Panc1 (cell line): ENCODE results near the gene CADM4. TPM values are rescaled to one million over a fixed set of nuclear protein-coding genes. Genes with fewer than 3 reads are reported as not detected.

Source experiments
- ATAC-seq: fragments of 200-7000 bp; cut with Tn5 transposase; 2 replicates; pipeline ENCODE4 v1.9.1; 2020; ENCODE audit warnings: mild to moderate bottlenecking, moderate library complexity
- BruUV-seq: library from RNA; stranded (reverse); fragments of 400-500 nt; replicated peaks from 2 replicates; lab custom pipeline; 2021; lab: Mats Ljungman, UMichigan
- CTCF ChIA-PET: fragments of 300-600 bp; sonication (Branson Sonifier 250); formaldehyde crosslinking; loops from one replicate; lab custom pipeline; 2022; ENCODE audit warnings: antibody characterized with exemption; lab: Charles Lee
- POLR2A ChIA-PET: fragments of 300-600 bp; sonication (Branson Sonifier 250); formaldehyde crosslinking; loops from one replicate; lab custom pipeline; 2022; ENCODE audit warnings: antibody characterized with exemption; lab: Charles Lee
- DNase-seq: peaks from one replicate; pipeline ENCODE4 v3.0.0-alpha.2; 2010; ENCODE audit warnings: low read depth, low spot score
- H3K27ac ChIP-seq: 2 replicates; pipeline ENCODE4 v1.5.1; 2011; ENCODE audit warnings: mild to moderate bottlenecking, low read length, inconsistent platforms
- H3K27me3 ChIP-seq: fragments of 200-500 bp; sonication (Bioruptor generic); 2 replicates; pipeline ENCODE4 v1.6.0; 2014; ENCODE audit warnings: low read length, inconsistent platforms; ENCODE audit not compliant: control insufficient read depth, insufficient read depth
- H3K36me3 ChIP-seq: fragments of 200-500 bp; sonication (Bioruptor generic); 2 replicates; pipeline ENCODE4 v1.5.1; 2014; ENCODE audit warnings: inconsistent platforms, mild to moderate bottlenecking, low read length, moderate library complexity; ENCODE audit not compliant: control insufficient read depth, insufficient read depth
- H3K4me1 ChIP-seq: 2 replicates; pipeline ENCODE4 v1.5.1; 2011; ENCODE audit warnings: inconsistent platforms, mild to moderate bottlenecking, low read length, moderate library complexity; ENCODE audit not compliant: control insufficient read depth, insufficient read depth
- H3K4me3 ChIP-seq, 2 experiments: 2 replicates each; pipeline ENCODE4 v1.5.1; 2011 to 2012; ENCODE audit warnings: low read depth in 2 of 2, low read length in 2 of 2, mild to moderate bottlenecking in 2 of 2, inconsistent platforms in 1 of 2, moderate library complexity in 1 of 2
- H3K9me3 ChIP-seq: fragments of 200-500 bp; sonication (Bioruptor generic); 2 replicates; pipeline ENCODE4 v1.5.1; 2014; ENCODE audit warnings: low read depth, mild to moderate bottlenecking, inconsistent platforms, low read length, moderate library complexity; ENCODE audit not compliant: control insufficient read depth, insufficient read depth
- POLR2AphosphoS5 ChIP-seq: IDR thresholded peaks from 2 replicates; pipeline ENCODE4 v1.6.1; 2012; ENCODE audit warnings: mild to moderate bottlenecking, low read depth, low read length, moderate library complexity
- SIN3A ChIP-seq: IDR thresholded peaks from 2 replicates; pipeline ENCODE4 v1.6.1; 2012; ENCODE audit warnings: low read depth, mild to moderate bottlenecking, low read length, moderate library complexity, borderline replicate concordance; ENCODE audit not compliant: insufficient read depth
- TCF7L2 ChIP-seq: IDR thresholded peaks from 2 replicates; pipeline ENCODE4 v1.6.1; 2011; ENCODE audit warnings: mild to moderate bottlenecking, low read depth, low read length, inconsistent platforms
- in situ Hi-C: cut with HindIII; loops from 2 replicates; pipeline ENCODE4 v1.10.0; 2016; ENCODE audit warnings: low sequenced_read_pairs, low pct_unique_long_range_greater_than_20kb
- intact Hi-C: fragments of 100-400 bp; cut with micrococcal nuclease; formaldehyde crosslinking; loops from one replicate; pipeline ENCODE4 v1.10.0; 2022; ENCODE audit not compliant: unreplicated experiment
- total RNA-seq: library from RNA; stranded (reverse); gene quantifications from one replicate; pipeline ENCODE4 v1.2.1, GENCODE V29; 2021; ENCODE audit not compliant: unreplicated experiment
- TF ChIP-seq, protein P1 (sequence below): fragments of 450-650 bp; IDR thresholded peaks from 2 replicates; pipeline ENCODE4 v1.5.1; 2017; ENCODE audit warnings: mild to moderate bottlenecking
- TF ChIP-seq, protein P2 (sequence below), 2 experiments: IDR thresholded peaks; 2 replicates each; pipeline ENCODE4 v1.6.1; 2011 to 2012; ENCODE audit warnings: low read depth in 2 of 2, control low read depth in 1 of 2, low read length in 1 of 2, mild to moderate bottlenecking in 1 of 2, moderate library complexity in 1 of 2; ENCODE audit not compliant: insufficient read depth in 1 of 2

CADM4 gene
- total RNA-seq, 1 experiment from 2014 or later, result 2.7 TPM

- POLR2A ChIA-PET, result interaction anchor here (0.6 to 0.8 kb wide), 2 partner anchors 57 to 97 kb away, joined by 8 to 16 read pairs; no protein-coding TSS in a partner anchor
- CTCF ChIA-PET, result interaction anchor here (0.5 to 1.2 kb wide), 7 partner anchors 11 to 310 kb away, joined by 3 to 7 read pairs (median 3); no protein-coding TSS in a partner anchor
- ATAC-seq, result no peak
Observed at GRCh38 chr19:43667876-43668405, 28.3 kb upstream of the CADM4 start.

GRCh38 chr19:43667126-43667875 is 27.7 kb upstream of the CADM4 start:
- no TSS peak for BruUV-seq
- H3K27me3 ChIP-seq, result no peaks in the 10 kb centered on the region
- H3K4me1 ChIP-seq, result peaks cover 7% of the 10 kb centered on the region
- no peak overlapping the region for H3K27ac ChIP-seq
- CTCF ChIA-PET, result interaction anchor here (1.2 kb wide), 1 partner anchor 112 kb away, joined by 4 read pairs; no protein-coding TSS in a partner anchor
- no peak for TF ChIP-seq POLR2AphosphoS5
- TF ChIP-seq, protein P1, sequence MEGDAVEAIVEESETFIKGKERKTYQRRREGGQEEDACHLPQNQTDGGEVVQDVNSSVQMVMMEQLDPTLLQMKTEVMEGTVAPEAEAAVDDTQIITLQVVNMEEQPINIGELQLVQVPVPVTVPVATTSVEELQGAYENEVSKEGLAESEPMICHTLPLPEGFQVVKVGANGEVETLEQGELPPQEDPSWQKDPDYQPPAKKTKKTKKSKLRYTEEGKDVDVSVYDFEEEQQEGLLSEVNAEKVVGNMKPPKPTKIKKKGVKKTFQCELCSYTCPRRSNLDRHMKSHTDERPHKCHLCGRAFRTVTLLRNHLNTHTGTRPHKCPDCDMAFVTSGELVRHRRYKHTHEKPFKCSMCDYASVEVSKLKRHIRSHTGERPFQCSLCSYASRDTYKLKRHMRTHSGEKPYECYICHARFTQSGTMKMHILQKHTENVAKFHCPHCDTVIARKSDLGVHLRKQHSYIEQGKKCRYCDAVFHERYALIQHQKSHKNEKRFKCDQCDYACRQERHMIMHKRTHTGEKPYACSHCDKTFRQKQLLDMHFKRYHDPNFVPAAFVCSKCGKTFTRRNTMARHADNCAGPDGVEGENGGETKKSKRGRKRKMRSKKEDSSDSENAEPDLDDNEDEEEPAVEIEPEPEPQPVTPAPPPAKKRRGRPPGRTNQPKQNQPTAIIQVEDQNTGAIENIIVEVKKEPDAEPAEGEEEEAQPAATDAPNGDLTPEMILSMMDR, result no peak
- TF ChIP-seq, protein P2, sequence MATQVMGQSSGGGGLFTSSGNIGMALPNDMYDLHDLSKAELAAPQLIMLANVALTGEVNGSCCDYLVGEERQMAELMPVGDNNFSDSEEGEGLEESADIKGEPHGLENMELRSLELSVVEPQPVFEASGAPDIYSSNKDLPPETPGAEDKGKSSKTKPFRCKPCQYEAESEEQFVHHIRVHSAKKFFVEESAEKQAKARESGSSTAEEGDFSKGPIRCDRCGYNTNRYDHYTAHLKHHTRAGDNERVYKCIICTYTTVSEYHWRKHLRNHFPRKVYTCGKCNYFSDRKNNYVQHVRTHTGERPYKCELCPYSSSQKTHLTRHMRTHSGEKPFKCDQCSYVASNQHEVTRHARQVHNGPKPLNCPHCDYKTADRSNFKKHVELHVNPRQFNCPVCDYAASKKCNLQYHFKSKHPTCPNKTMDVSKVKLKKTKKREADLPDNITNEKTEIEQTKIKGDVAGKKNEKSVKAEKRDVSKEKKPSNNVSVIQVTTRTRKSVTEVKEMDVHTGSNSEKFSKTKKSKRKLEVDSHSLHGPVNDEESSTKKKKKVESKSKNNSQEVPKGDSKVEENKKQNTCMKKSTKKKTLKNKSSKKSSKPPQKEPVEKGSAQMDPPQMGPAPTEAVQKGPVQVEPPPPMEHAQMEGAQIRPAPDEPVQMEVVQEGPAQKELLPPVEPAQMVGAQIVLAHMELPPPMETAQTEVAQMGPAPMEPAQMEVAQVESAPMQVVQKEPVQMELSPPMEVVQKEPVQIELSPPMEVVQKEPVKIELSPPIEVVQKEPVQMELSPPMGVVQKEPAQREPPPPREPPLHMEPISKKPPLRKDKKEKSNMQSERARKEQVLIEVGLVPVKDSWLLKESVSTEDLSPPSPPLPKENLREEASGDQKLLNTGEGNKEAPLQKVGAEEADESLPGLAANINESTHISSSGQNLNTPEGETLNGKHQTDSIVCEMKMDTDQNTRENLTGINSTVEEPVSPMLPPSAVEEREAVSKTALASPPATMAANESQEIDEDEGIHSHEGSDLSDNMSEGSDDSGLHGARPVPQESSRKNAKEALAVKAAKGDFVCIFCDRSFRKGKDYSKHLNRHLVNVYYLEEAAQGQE (IDR thresholded peaks at IDR 0.05; ENCODE audit: insufficient read depth in 1 of 2, low read depth in 2 of 2, low read length in 1 of 2), result no peak
- TF ChIP-seq SIN3A, result no peak
- TF ChIP-seq TCF7L2, result no peak
- peak overlapping the region; percentile 51 to 53 for H3K4me3 ChIP-seq
- POLR2A ChIA-PET, result no interaction called here
- intact Hi-C loops, result no loop called here
- DNase-seq (no peak), ATAC-seq (no peak)
- in situ Hi-C loops, result no loop called here
- no peaks in the 10 kb centered on the region for H3K9me3 ChIP-seq
- no peaks in the 10 kb centered on the region for H3K36me3 ChIP-seq

More at GRCh38 chr19:43667876-43668405, 28.3 kb upstream of the CADM4 start:
- Histone ChIP-seq H3K4me1 (peaks cover 7% of the 10 kb centered on the region), H3K27me3 (no peaks in the 10 kb centered on the region), H3K9me3 (no peaks in the 10 kb centered on the region), H3K36me3 (no peaks in the 10 kb centered on the region), H3K27ac (no peak overlapping the region), H3K4me3 (peak overlapping the region; percentile 51 to 53)
- no TSS peak for BruUV-seq
- TF ChIP-seq, protein P1, result no peak
- TF ChIP-seq TCF7L2 (no peak), SIN3A (no peak), POLR2AphosphoS5 (no peak)
- TF ChIP-seq, protein P2 (IDR thresholded peaks at IDR 0.05; ENCODE audit: insufficient read depth in 1 of 2, low read depth in 2 of 2, low read length in 1 of 2), result no peak
- intact Hi-C loops (no loop called here), in situ Hi-C loops (no loop called here)
- no peak for DNase-seq
